Coronary artery (tissue), 2 donors: ENCODE results near the gene DPF3.

Experiments
- DNase-seq: peaks from one replicate; pipeline ENCODE4 v3.0.0-alpha.2; 2017; ENCODE audit warnings: low spot score
- H3K27ac ChIP-seq, 2 donors: fragments of 200-600 bp; sonication (generic); one replicate each; pipeline ENCODE4 v1.5.1; 2016 to 2019
- H3K4me3 ChIP-seq: fragments of 200-600 bp; sonication (generic); 2 replicates; pipeline ENCODE4 v1.5.1; 2016; ENCODE audit warnings: mild to moderate bottlenecking, moderate library complexity
- CTCF ChIP-seq: fragments of 200-600 bp; sonication (generic); IDR thresholded peaks from one replicate; pipeline ENCODE4 v1.5.1; 2019; ENCODE audit warnings: antibody characterized with exemption

DPF3 gene

DNA sequence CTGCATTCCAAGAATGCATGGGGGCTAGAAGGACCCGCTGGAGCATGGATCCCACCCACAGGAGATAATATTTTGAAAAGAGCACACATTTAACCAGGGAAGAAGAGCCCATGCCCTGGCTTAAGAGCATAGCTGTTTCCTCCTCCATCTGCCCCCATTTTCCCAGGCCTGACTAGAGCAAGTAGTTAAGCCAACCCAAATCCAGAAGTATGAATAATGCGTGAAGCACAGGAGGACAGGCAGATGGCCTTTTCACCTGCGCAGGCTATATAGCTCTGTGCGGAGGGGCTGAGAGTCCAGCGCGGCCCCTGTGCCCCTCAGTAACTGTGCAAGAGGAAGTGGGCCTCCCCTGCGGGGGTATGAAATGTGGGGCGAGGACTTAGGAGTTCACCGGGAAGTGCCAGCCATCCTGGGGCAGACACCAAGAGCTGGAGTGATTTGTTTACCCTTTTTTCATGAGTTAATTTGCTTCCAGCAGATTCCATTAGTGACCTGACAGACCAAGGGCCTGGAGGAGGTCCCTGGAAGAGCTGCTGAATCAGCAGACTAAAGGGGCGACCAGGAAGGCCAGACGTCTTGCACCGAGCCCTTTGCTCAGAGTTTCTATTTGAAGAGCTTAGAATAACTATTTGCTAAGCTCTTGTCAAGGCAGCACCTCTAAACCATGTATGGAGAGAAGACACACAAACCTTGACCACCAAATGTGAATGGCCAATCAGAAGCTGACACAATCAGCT, 37.2 kb downstream of the DPF3 start:
- Histone ChIP-seq H3K4me3 (no peak overlapping the region), H3K27ac (no peak overlapping the region)
- no peak for DNase-seq
- TF ChIP-seq CTCF = no peak

GRCh38 chr14:72855913-72856312, 38.0 kb downstream of the DPF3 start:
- H3K27ac ChIP-seq = no peak overlapping the region
- DNase-seq = no peak
- TF ChIP-seq CTCF = no peak
- no peak overlapping the region for H3K4me3 ChIP-seq

GRCh38 chr14:72852194-72852593, 41.7 kb downstream of the DPF3 start:
- Histone ChIP-seq H3K4me3 (no peak overlapping the region), H3K27ac (no peak overlapping the region)
- DNase-seq = no peak
- no peak for TF ChIP-seq CTCF

GRCh38 chr14:72851635-72852034, 42.3 kb downstream of the DPF3 start:
- no peak overlapping the region for H3K4me3 ChIP-seq
- no peak for TF ChIP-seq CTCF
- no peak for DNase-seq
- no peak overlapping the region for H3K27ac ChIP-seq

- Histone ChIP-seq H3K27ac (no peak overlapping the region), H3K4me3 (no peak overlapping the region)
- no peak for TF ChIP-seq CTCF
- DNase-seq = no peak
Observed at GRCh38 chr14:72850360-72850759, 43.5 kb downstream of the DPF3 start.

DNA sequence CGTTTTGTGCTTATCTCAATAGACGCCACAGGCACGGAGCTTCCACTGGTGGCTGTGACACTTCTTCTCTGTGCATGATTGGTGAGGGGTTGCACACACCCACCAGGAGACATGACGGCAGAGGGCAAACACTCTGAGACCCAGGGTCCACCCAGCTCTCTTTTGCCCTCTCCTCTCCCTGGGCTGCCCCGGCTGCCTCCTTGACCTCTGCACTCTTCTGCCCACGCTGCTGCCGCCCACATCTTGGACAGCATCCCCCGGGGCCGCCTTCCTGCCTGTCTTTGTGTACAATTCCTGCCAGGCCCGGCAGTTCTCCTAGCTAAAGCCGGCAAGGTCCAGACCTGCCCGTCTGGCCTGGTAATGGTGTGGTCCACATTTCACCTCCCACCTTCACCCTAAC, 44.7 kb downstream of the DPF3 start:
- DNase-seq = no peak
- TF ChIP-seq CTCF = no peak
- H3K4me3 ChIP-seq = no peak overlapping the region
- H3K27ac ChIP-seq = no peak overlapping the region

- Histone ChIP-seq H3K4me3 (no peak overlapping the region), H3K27ac (no peak overlapping the region)
- no peak for DNase-seq
- no peak for TF ChIP-seq CTCF
Observed at GRCh38 chr14:72847721-72848120, 46.2 kb downstream of the DPF3 start.
